ENCODE results near the gene APOH. TPM values are rescaled to one million over a fixed set of nuclear protein-coding genes. Genes with fewer than 3 reads are reported as not detected.
A peak's percentile ranks its signal among the peaks of the same experiment; 100 is the strongest.

APOH gene
- total and polyA plus RNA-seq, 2 of the 8 experiments (the other 6 are each of a cell fraction or from before 2014, with no cell fraction given), result not detected

GRCh38 chr17:66190738-66191592, 38.2 kb downstream of the APOH start:
- Histone ChIP-seq H3K79me2 (ENCODE audit: control insufficient read depth in 1 of 2, insufficient read depth in 2 of 2, low read length in 2 of 2) (no peaks in the 10 kb centered on the region), H3K27ac (ENCODE audit: low read depth, low read length) (no peak overlapping the region), H3K23ac (ENCODE audit: insufficient read length) (no peak overlapping the region), H3K9ac (replicated peaks in 1 of 4; ENCODE audit: extremely low read depth in 1 of 4, low read depth in 3 of 4, low read length in 3 of 4) (peak overlapping the region in 3 of 4 experiments; percentile 20 to 34 (median 22); a peak in 4 of 7 replicates), H4K8ac (ENCODE audit: extremely low read depth, insufficient read depth, low read length) (peak overlapping the region; percentile 64; the same call in 1 of the 2 replicates), H3K18ac (ENCODE audit: extremely low read depth, low read length) (peak overlapping the region; percentile 32; the same call in 1 of the 2 replicates), H2BK20ac (ENCODE audit: low read length) (no peak overlapping the region), H3K4me1 (replicated peaks in 1 of 4; ENCODE audit: control insufficient read depth in 3 of 4, insufficient read depth in 4 of 4, low read length in 3 of 4) (peaks cover 0 to 4% (median 0%) of the 10 kb centered on the region in 4 experiments; a peak in 1 of 7 replicates), H2BK12ac (ENCODE audit: low read depth, low read length) (no peak overlapping the region), H3K79me1 (ENCODE audit: low read depth, low read length) (no peaks in the 10 kb centered on the region), H4K91ac (replicated peaks; ENCODE audit: insufficient read length, low read length) (no peak overlapping the region), H3K4ac (replicated peaks; ENCODE audit: insufficient read length, low read depth, low read length) (no peak overlapping the region), H3K4me2 (ENCODE audit: insufficient read depth in 1 of 2, low read depth in 2 of 2, low read length in 2 of 2) (peak overlapping the region; percentile 77 to 82), H2AK5ac (ENCODE audit: low read depth, low read length) (no peak overlapping the region), H3K27me3 (replicated peaks in 1 of 4; ENCODE audit: control insufficient read depth in 3 of 4, extremely low read depth in 1 of 4, insufficient read depth in 3 of 4, low read length in 3 of 4) (no peaks in the 10 kb centered on the region), H3K4me3 (ENCODE audit: extremely low read depth in 1 of 4, insufficient read depth in 2 of 4, low read depth in 3 of 4, low read length in 4 of 4) (peak overlapping the region; percentile 60 to 82 (median 76)), H3K56ac (replicated peaks; ENCODE audit: insufficient read length, low read depth, low read length) (no peak overlapping the region), H2AFZ (ENCODE audit: low read length) (no peak overlapping the region), H3K23me2 (ENCODE audit: low read depth, low read length) (peaks cover 4% of the 10 kb centered on the region; the same call in 1 of the 2 replicates), H4K5ac (ENCODE audit: insufficient read length, low read depth, low read length) (no peak overlapping the region), H3K36me3 (ENCODE audit: control insufficient read depth in 2 of 4, insufficient read depth in 4 of 4, low read length in 3 of 4) (no peaks in the 10 kb centered on the region), H4K20me1 (replicated peaks in 1 of 2; ENCODE audit: control insufficient read depth in 1 of 2, insufficient read depth in 2 of 2, low read length in 2 of 2) (no peaks in the 10 kb centered on the region), H3K9me3 (ENCODE audit: insufficient read depth in 2 of 2, low read depth in 1 of 2, low read length in 1 of 2) (no peaks in the 10 kb centered on the region), H2BK5ac (ENCODE audit: low read depth, low read length) (no peak overlapping the region), H3K14ac (ENCODE audit: insufficient read length) (no peak overlapping the region), H2BK120ac (replicated peaks; ENCODE audit: low read depth, low read length) (no peak overlapping the region), H2BK15ac (ENCODE audit: low read length) (no peak overlapping the region)
- POLR2A ChIA-PET (ENCODE audit: partially characterized antibody), result no interaction called here
- CTCF ChIA-PET (ENCODE audit: partially characterized antibody), result interaction anchor here (0.7 to 3.5 kb wide), 3 partner anchors 10 to 170 kb away, joined by 3 to 15 read pairs (median 4); no protein-coding TSS in a partner anchor
- TF ChIP-seq TEAD4 (IDR thresholded peaks at IDR 0.05; ENCODE audit: low read depth, low read length) (no peak), SUZ12 (IDR thresholded peaks at IDR 0.05; ENCODE audit: low read length) (0 out of 2 replicates have a peak, but pooled peaks have one; percentile 26), SIRT6 (IDR thresholded peaks at IDR 0.05; ENCODE audit: low read length) (no peak), RBBP5 (IDR thresholded peaks at IDR 0.05; ENCODE audit: borderline replicate concordance, low read depth, low read length) (no peak)
- WGBS, 2 experiments (ENCODE audit: extremely low coverage in 1 of 2, insufficient coverage in 1 of 2, insufficient read length in 1 of 2, insufficient replicate concordance in 2 of 2, low coverage in 1 of 2, low lambda C conversion rate in 2 of 2, missing lambda C conversion rate in 1 of 2), result 62% methylated on average over 16 of the region's 16 CpGs; no CpG with 5 or more reads in 1 of the 2 experiments
- DNase-seq (ENCODE audit: low read depth in 1 of 2, low spot score in 2 of 2), result no peak
- no peak for FAIRE-seq

Data from H1 (cell line).